Osteoblast (primary cell): ENCODE results near the gene TMEM52. TPM values are rescaled to one million over a fixed set of nuclear protein-coding genes. Genes with fewer than 3 reads are reported as not detected.

Experiments used
- DNase-seq: peaks from one replicate; pipeline ENCODE4 v3.0.0; 2011; ENCODE audit warnings: low spot score, mixed read lengths; ENCODE audit not compliant: insufficient read length; ENCODE audit errors: missing footprints
- H2AFZ ChIP-seq: 2 replicates; pipeline ENCODE4 v1.6.0; 2011; ENCODE audit warnings: mild to moderate bottlenecking, low read length
- H3K27ac ChIP-seq: 2 replicates; pipeline ENCODE4 v1.5.1; 2011; ENCODE audit warnings: mild to moderate bottlenecking, low read depth, low read length, moderate library complexity
- H3K27me3 ChIP-seq: 2 replicates; pipeline ENCODE4 v1.6.0; 2012; ENCODE audit warnings: mild to moderate bottlenecking, control low read depth, inconsistent platforms, low read length, moderate library complexity; ENCODE audit not compliant: insufficient read depth
- H3K36me3 ChIP-seq: 2 replicates; pipeline ENCODE4 v1.5.1; 2011; ENCODE audit warnings: mild to moderate bottlenecking, low read length, control low read depth, moderate library complexity; ENCODE audit not compliant: insufficient read depth
- H3K4me1 ChIP-seq: 2 replicates; pipeline ENCODE4 v1.5.1; 2011; ENCODE audit warnings: mild to moderate bottlenecking, low read length, control low read depth, moderate library complexity; ENCODE audit not compliant: insufficient read depth
- H3K4me2 ChIP-seq: 2 replicates; pipeline ENCODE4 v1.6.0; 2011; ENCODE audit warnings: mild to moderate bottlenecking, low read length; ENCODE audit not compliant: insufficient read depth
- H3K4me3 ChIP-seq: fragments of 200-600 bp; sonication (generic); 3 replicates; pipeline ENCODE4 v1.5.1; 2012; ENCODE audit warnings: mild to moderate bottlenecking, low read length, inconsistent platforms; ENCODE audit not compliant: insufficient read depth
- H3K79me2 ChIP-seq: 2 replicates; pipeline ENCODE4 v1.6.0; 2012; ENCODE audit warnings: mild to moderate bottlenecking, low read length, control low read depth, inconsistent platforms; ENCODE audit not compliant: insufficient read depth
- H3K9me3 ChIP-seq: 2 replicates; pipeline ENCODE4 v1.5.1; 2011; ENCODE audit warnings: low read depth, low read length, control low read depth
- H4K20me1 ChIP-seq: 2 replicates; pipeline ENCODE4 v1.6.0; 2012; ENCODE audit warnings: mild to moderate bottlenecking, low read length, control low read depth; ENCODE audit not compliant: insufficient read depth
- total RNA-seq: library from RNA; depleted of rRNA; stranded (reverse); fragments of >200 nt; gene quantifications from 2 replicates; pipeline ENCODE4 v1.2.3, GENCODE V29; 2012
- TF ChIP-seq, protein P1 (sequence below): IDR thresholded peaks from 2 replicates; pipeline ENCODE4 v1.5.1; 2011; ENCODE audit warnings: mild to moderate bottlenecking, low read depth, low read length, moderate library complexity; ENCODE audit errors: extremely low read depth

Gene TMEM52
- total RNA-seq, 1 donor, result not detected

DNA sequence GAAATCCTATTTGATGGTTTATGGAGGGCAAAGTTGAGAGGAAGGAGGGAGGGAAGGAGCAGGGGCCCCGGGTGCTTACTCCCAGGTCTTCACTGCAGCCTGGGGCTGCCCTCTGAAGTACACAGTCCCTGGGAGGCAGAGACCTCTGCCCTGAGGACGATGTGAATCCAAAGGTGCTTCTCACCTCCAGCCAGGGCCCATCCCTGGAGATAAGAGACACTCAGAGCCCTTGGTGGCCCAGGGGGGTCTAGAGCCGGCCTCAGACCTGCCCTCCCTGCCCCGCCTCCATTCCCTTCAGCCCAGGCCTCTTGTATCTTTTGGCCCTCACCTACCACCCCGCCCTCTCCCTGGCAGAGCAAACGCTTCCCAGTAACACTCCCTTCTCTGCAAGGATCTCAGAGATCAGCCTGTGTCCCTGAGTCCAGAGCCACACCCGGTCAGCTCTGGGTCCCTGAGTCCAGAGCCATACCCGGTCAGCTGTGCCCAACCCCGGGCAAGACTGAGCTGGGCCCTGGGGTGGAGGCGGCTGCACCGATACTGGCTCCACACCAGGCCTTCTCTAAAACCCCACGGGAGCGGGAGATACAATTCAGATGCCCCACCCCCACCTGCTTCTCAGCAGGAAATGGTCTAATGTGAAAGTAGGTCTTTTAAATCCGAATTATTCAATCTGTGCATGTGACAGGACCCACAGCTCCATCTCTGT, 24.6 kb downstream of the TMEM52 start:
- peaks cover 12% of the 10 kb centered on the region for H3K4me1 ChIP-seq
- peak overlapping the region; percentile 31 for H2AFZ ChIP-seq
- peak overlapping the region; percentile 50 for H3K4me2 ChIP-seq
- H3K27ac ChIP-seq, result no peak overlapping the region
- peaks cover 12% of the 10 kb centered on the region for H3K79me2 ChIP-seq
- H3K27me3 ChIP-seq, result peaks cover 8% of the 10 kb centered on the region
- DNase-seq, result peak; percentile 88
- H3K36me3 ChIP-seq, result no peaks in the 10 kb centered on the region
- no peaks in the 10 kb centered on the region for H3K9me3 ChIP-seq
- TF ChIP-seq, protein P1, sequence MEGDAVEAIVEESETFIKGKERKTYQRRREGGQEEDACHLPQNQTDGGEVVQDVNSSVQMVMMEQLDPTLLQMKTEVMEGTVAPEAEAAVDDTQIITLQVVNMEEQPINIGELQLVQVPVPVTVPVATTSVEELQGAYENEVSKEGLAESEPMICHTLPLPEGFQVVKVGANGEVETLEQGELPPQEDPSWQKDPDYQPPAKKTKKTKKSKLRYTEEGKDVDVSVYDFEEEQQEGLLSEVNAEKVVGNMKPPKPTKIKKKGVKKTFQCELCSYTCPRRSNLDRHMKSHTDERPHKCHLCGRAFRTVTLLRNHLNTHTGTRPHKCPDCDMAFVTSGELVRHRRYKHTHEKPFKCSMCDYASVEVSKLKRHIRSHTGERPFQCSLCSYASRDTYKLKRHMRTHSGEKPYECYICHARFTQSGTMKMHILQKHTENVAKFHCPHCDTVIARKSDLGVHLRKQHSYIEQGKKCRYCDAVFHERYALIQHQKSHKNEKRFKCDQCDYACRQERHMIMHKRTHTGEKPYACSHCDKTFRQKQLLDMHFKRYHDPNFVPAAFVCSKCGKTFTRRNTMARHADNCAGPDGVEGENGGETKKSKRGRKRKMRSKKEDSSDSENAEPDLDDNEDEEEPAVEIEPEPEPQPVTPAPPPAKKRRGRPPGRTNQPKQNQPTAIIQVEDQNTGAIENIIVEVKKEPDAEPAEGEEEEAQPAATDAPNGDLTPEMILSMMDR, result no peak
- peaks cover under 1% of the 10 kb centered on the region for H4K20me1 ChIP-seq
- H3K4me3 ChIP-seq, result peak overlapping the region; percentile 39

DNA sequence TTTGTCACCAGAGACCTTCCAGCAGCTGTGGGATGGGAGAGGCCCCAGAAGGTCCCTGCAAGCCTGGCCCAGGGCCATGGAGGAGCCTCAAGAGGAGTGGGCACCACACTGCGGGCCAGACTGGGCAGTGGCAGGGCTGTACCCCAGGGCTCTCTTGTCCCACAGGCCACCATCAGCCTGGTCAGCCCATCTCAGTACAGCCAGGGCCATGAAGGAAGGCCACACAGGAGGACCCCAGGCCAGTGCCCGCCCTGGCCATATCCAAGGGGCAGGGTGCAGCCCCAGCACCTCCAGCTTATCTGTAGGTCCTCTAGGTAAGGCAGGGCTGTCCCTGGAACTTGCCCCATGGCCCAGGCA, 25.1 kb downstream of the TMEM52 start:
- peaks cover 6% of the 10 kb centered on the region for H4K20me1 ChIP-seq
- TF ChIP-seq, protein P1, result no peak
- no peak overlapping the region for H2AFZ ChIP-seq
- H3K9me3 ChIP-seq, result no peaks in the 10 kb centered on the region
- H3K4me1 ChIP-seq, result peaks cover 15% of the 10 kb centered on the region
- peak; percentile 59 for DNase-seq
- no peak overlapping the region for H3K4me3 ChIP-seq
- H3K27ac ChIP-seq, result no peak overlapping the region
- no peaks in the 10 kb centered on the region for H3K36me3 ChIP-seq
- no peak overlapping the region for H3K4me2 ChIP-seq
- H3K27me3 ChIP-seq, result peaks cover 8% of the 10 kb centered on the region
- H3K79me2 ChIP-seq, result peaks cover 17% of the 10 kb centered on the region

DNA sequence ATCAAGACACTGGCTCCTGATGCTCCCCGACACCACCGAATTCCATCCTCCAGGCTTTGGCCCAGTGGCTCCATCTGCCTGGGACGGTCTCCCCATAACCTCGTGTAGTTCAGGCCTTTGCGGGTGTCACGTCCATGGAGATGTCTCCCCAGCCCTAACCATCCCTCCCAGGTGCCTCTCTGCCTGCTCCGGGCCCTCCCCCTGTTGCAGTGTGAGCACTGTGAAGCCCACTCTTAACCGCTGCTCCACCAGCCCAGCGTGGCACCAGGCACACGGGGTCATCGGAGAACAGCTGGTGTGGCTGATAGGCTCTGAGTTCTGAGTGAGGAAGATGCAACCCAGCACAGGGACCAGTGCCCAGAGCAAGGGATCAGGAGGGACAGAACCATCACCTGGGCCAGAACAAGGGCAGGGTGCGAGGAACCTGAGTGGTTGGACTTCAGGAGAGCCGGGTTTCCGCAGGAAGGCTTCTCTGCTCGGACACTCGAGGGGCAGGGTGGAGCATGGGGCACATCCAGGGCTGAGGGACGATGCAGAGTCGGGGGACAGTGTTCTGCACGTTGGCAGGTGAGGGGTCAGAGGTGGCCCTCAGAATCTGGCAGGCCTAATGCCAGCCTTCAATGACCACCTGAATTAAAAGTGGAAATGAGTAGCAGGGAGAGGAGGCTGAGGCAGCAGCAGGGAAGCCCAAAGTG, 25.6 kb downstream of the TMEM52 start:
- H3K9me3 ChIP-seq, result no peaks in the 10 kb centered on the region
- no peaks in the 10 kb centered on the region for H3K36me3 ChIP-seq
- peak; percentile 73 for DNase-seq
- no peak overlapping the region for H3K27ac ChIP-seq
- peaks cover 19% of the 10 kb centered on the region for H3K4me1 ChIP-seq
- H4K20me1 ChIP-seq, result peaks cover 12% of the 10 kb centered on the region
- H3K79me2 ChIP-seq, result peaks cover 23% of the 10 kb centered on the region
- H3K4me3 ChIP-seq, result no peak overlapping the region
- TF ChIP-seq, protein P1, result no peak
- no peak overlapping the region for H3K4me2 ChIP-seq
- H3K27me3 ChIP-seq, result peaks cover 8% of the 10 kb centered on the region
- H2AFZ ChIP-seq, result no peak overlapping the region

DNA sequence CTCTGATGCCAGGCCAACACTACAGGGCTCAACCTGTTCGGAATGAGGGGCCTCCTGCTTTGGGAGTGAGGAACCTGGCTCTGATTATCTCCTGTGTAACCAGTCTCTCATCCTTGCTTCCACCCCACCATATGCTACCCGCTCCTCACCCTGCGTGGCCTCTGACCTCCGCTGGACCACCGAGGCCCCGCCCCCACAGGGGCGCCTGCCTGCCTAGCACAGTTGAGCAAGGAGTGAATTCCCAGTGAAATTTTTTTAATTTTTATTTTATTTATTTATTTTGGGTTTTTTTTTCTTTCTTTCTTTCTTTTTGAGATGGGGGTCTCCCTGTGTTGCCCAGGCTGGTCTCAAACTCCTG, 26.3 kb downstream of the TMEM52 start:
- Histone ChIP-seq H3K4me1 (peaks cover 25% of the 10 kb centered on the region), H3K79me2 (peaks cover 30% of the 10 kb centered on the region), H3K36me3 (no peaks in the 10 kb centered on the region), H2AFZ (no peak overlapping the region), H3K9me3 (no peaks in the 10 kb centered on the region), H3K27ac (no peak overlapping the region), H3K4me3 (no peak overlapping the region), H4K20me1 (peaks cover 19% of the 10 kb centered on the region), H3K27me3 (peaks cover 8% of the 10 kb centered on the region), H3K4me2 (peak overlapping the region; percentile 88)
- TF ChIP-seq, protein P1, result no peak
- DNase-seq, result no peak
